ENCODE data around the gene NSD1.

GRCh38 chr5:177225798-177226197 lies 92.2 kb downstream of the NSD1 start:
- TF ChIP-seq EZH2phosphoT487 (IDR thresholded peaks at IDR 0.05; ENCODE audit: low read depth, severe bottlenecking, unreplicated experiment) (no peak), CTCF (IDR thresholded peaks at IDR 0.05; ENCODE audit: poor library complexity) (no peak)
